GM18498 (cell line): ENCODE data around the gene SMIM29.

Source experiments
- ATAC-seq: cut with Tn5 transposase; IDR thresholded peaks from one replicate; pipeline ENCODE4 v1.9.1; 2021; ENCODE audit warnings: mild to moderate bottlenecking, moderate library complexity; ENCODE audit not compliant: unreplicated experiment

SMIM29 gene

DNA sequence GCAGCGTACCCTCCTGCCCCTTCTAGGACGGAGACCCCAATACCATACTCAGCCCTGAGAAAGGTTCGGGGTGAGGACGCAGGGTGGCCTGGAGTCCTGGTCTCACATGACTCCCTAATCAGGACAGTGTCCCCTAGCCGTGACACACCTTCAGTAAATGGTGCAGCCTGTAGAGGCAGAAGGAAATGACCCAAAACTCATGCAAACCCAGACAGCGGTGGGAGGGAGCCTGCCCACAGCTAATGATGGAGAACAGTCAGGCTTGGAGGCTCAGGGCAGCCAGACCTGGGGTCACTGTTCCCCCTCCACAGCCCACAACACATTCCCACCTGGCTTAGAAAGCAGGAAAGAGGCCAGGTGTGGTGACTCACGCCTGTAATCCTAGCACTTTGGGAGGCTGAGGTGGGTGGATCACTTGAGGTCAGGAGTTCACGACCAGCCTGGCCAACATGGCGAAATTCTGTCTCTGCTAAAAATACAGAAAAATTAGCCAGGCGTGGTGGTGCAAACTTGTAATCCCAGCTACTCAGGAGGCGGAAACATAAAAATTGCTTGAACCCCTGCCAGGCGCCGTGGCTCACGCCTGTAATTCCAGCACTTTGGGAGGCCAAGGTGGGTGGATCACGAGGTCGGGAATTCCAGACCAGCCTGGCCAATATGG is 20.9 kb downstream of the SMIM29 start:
- no peak for ATAC-seq

DNA sequence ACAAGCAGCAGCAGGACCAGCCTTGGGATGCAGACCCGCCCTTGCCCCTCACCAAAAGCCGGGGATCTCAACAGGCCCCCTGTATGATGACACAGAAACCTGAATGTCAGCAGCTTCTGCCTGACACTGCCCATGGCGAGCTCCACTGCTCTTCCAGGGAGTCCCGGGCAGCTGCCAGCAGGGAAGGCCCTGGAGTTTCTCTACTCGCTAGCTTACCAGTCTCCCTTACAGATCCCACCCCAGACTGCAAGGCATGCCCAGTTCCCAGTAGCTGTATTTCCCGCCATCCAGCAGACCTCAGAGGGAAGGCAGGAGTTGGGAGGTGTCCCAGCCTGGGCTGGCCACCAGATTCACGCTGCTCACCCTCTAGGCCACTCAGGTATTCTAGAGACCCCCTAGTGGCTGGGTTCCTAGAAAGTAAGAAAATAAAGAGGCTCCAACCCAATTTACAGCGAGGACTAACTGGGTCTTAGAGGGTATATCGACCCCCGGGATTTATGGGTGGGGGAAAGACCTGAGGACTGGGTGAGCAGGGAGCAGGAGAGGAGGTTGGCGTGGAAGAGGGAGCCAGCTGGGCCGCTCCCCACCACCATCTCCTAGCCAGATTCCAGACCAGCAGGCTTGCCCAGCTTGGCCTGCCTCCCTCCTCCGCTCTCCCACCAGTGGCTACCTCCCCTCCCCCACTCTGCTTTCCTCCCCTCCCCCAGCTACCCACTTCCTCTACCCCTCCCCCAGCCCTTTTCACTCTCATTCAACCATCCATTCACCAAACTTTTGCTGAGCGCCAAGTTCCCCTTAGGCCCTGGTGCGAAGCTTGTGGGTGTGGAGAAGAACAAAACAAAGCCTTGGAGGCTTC is 21.8 kb downstream of the SMIM29 start:
- no peak for ATAC-seq

DNA sequence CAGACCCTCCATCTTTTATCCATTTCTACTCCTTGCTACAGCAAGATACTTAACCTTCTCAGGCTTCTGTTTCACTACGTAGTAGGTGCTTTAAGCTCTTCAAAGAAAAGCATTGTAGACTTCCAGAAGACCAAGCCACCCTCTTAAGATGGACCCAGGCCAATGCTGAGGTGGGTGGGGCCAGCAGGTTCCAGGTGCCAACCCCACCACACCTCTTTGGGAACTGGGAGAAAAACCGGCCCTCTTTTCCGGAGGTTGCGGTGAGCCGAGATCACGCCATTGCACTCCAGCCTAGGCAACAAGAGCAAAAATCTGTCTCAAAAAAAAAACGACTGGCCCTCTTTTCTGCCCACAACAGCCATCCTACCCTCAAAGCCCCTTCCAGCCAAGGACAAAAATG is 22.7 kb downstream of the SMIM29 start:
- no peak for ATAC-seq

DNA sequence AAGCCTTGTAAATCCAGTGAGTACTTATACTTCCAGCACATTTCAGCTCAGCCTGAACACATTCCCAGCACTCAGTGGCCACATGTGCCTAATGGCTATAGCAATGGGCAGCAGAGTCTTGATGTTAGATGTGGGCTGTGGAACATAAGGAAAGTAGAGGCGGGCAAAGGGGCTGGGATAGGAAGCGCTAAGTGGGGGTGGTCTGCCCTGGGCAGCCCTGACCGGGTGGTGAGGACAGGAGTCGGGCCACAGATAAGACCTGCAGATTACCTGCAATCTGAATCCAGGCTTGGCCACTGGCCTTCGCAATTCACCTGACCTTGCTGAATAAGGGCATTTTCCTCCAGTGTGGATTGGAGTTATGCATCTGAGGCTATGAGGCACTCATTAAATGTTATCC is 23.3 kb downstream of the SMIM29 start:
- no peak for ATAC-seq

DNA sequence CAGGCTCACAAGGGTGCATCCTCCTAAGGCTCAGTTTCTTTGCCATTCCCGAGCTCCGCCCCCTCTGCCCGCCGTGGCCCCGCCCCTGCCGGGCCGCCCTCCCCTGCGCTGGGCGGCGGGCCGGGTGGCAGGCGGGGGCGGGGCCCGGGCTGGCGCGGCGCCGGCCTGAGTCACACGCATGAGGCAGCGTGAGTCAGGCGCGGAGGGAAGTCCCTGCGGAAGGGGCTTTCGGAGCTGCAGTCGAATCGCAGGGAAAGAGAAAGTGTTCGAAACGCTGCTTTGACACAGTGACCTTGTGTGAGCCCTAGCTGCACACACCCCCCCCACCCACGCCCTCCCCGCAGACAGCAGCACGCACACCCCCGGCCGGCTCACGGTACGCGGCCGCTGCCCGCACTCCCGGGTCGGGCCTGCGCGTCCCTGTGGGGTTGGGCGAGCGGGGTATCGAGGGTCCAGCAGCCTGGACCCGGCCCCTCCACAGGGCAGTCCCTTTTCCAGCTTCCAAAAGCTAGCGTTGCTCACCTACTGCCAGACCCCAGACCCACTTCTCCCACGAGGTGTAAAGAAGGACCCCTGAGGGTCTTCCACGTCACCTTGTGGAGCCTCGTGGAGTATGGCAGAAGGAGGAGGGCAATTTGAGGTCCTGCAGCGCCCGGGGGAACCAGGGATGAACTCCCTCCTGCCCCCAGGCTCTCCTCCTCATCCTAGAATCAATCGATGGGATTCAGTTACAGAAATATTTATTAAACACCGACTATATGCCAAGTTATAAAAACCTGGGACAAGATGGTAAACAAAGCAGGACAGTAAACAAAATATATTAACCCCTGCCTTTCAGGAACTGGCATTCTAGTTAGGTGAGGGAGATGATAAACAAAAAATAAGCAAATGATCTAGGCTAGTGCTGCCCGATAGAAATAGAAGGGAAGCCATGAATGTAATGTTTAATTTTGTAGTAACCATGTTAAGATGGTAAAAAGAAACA is 24.6 kb downstream of the SMIM29 start:
- peak; percentile 93 for ATAC-seq

DNA sequence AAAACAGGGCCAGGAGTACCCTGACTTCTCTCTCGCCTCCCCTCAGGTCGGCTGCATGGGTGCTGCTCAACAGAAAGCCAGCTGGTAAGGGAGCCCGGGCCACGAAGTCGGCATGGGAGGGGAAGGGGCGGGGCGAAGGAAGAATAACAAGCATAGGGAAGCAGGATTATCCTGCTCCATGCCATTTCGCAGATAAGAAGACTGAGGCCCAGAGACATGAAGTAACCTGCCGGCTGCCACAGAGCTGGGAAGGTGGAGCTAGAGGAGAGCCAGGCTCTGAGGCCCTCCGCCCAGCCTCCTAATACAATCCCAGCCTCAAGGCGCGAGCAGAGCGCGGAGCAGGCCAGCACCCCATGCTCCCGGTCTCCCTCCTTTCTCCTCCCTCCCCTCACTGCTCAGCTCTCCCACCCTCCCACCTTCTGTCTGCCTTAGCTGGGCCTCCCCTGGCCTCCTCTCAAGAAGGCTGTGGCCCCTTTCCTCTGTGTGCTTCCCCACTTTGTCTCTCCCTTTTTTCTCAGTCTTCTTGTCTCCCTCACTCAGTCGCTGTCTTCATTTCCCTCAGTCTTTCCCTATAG is 25.3 kb downstream of the SMIM29 start:
- peak; percentile 27 for ATAC-seq

DNA sequence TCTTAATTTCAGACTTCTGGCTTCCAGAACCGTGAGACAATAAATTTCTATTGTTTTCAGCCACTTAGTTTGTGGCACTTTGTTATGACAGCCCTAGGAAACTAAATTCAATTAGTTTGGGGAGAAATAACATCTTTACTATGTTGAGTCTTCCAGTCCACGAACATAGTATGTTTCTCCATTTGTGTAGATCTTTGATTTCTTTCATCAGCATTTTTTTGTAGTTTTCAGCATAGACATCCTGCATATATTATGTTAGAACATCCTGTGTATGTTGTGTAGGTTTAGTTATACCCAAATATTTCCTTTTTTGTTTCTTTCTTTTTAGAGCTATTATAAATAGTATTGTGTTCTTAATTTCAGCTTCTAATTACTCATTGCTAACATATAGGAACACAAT is 30.1 kb downstream of the SMIM29 start:
- ATAC-seq = no peak

DNA sequence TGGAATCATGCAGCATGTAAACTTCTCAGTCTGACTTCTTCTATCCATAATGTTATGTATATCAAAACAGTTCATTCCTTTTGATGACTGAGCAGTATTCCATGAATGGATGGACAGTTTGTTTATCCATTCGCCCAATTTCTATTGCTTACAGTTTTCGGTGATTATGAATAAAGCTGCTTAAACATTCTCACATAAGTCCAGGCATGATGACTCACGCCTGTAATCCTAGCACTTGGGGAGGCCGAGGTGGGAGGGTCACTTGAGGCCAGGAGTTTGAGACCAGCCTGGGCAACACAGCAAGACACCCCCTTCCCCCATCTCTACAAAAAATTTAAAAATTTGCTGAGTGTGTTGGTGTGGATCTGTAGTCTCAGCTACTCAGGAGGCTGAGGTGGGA is 35.0 kb downstream of the SMIM29 start:
- no peak for ATAC-seq

DNA sequence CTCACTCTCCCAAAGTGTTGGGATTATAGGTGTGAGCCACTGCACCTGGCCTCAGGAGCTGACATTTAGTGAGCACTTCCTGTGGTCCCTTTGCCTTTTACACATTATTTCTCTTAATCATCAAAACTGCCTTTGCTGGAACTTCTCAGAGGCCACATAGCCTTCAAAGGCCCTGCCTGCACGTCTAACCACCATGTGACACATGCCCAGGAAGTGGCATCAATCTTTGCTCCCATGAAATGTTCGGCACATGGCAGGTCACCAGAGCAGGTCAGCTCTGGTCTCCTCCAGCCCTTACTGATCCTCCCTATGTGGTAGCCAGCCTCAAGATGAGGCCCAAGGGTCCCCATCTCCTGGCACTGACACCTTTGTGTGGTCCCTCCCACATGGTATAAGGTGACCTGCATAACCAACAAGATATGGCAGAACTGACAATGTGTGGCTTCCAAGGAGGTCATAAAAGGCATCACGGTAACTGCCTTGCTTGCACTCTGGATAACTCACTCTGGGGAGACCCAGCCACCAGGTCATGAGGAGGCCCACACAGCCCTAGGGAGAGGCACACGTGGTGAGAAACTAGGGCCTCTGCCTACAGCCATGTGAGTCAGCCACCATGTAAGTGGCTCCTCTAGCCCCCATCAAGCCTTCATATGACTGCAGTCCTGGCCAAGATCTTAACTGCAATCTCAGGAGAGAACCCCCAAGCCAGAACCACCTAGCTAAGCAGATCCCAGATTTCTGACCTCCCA is 40.9 kb downstream of the SMIM29 start:
- ATAC-seq = no peak

DNA sequence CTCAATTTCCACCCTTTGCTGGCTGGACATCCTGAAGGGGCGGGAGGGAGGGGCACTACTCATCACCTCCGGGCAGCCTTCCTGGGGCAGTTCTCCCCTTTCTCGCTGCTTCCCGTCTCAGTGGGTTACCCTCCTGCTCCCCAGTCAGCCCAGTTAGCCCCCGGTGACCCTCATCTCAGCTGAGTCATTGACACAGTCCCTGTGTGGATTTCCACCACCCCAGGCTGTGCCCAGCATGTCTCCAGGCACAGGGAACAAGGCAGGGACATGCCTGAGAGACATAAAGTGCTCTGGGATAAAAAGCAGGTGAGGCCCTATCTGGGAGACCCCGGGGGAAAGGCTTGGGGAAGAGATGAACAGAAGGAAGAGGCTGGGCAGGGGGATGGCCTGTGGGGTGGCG is 42.1 kb downstream of the SMIM29 start:
- ATAC-seq = no peak

DNA sequence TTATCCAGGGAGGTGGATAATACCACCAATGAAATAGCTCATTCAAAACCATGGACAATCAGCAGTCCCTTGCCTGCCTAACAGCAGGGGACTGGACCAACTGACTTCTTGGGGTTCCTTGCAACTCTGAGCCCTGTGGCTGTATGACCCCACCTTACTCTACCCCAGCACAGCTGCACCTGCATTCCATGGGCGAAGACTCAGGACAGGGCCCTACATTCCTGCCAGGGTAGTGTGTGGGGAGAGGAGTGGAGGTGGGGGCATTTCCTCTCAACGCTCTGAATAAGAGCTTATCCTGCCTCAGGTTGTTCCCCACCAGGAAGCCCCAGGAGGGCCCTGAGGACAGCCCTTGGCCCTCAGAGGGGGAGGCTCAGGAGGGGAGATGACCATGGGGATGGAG is 42.9 kb downstream of the SMIM29 start:
- no peak for ATAC-seq

DNA sequence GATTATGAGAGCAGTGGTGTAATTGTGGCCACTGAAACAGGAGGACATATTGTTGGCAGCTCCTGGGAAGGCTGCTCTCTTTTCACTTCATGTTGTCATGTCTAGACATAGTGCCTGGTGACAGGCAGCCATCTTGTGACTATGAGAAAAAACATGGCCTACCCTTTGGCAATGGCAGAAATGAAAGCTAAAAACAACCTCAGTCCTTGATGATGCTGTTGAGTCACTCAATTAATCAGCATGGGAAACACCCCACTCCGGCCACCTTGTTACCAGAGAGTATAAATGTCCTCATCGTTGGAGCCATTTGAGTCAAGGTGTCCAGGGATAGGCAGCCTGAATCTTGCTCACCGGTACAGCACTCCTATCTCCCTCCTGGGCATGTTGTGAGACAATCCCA is 43.3 kb downstream of the SMIM29 start:
- no peak for ATAC-seq

DNA sequence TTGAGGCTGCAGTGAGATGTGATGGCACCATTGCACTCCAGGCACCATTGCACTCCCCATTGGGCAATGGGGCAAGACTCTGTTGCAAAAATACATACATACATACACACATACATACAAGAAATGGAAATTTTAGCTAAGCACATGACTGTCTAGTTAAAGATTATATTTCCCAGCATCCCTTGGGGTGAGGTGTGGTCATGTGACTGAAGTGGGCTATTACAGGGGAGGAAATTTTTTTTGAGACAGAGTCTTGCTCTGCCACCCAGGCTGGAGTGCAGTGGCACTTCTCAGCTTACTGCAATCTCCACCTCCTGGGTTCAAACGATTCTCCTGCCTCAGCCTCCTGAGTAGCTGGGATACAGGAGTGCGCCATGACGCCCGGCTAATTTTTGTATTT is 44.1 kb downstream of the SMIM29 start:
- no peak for ATAC-seq

DNA sequence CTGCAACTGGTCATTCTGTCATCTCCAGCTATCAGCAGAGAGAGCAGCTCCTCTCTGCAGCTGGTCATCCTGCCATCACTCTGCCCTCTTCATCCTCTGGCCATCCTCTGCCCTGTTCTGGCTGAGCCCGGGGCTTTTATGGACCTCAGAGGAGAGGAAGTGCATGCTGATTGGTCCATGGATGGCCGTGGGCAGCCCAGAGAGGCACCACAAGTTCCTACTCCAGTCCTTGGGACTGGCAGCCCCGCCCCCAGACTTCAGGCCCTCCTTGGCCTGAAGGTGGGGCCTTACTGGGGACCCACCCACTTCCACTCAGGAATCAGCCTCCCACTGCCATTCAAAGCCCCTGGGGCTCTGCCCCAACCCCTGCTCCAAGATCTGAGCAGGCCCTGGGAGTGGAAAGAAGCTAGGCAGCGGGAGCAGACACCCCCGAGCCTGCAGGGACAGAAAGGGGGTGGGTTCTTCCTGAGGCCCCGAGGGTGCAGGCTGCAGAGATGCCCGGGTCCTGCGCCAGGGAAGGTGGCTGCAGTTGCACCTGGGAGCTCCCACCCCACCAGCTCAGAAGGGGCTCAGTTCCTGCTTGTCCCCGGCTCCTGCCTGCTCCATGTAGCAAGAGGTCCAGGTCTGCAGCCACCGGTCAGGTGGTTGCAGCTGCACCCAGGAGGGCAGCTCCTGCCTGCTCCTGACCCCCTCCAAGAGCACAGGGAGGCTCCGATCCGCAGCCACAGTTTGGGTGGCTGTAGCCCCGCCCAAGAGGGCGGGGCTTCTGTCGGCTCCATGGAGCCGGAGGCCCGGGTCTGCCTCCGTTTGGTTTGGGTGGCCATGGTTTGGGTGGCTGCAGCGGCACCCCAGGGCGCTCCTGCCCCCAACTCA is 46.2 kb downstream of the SMIM29 start:
- ATAC-seq = no peak

DNA sequence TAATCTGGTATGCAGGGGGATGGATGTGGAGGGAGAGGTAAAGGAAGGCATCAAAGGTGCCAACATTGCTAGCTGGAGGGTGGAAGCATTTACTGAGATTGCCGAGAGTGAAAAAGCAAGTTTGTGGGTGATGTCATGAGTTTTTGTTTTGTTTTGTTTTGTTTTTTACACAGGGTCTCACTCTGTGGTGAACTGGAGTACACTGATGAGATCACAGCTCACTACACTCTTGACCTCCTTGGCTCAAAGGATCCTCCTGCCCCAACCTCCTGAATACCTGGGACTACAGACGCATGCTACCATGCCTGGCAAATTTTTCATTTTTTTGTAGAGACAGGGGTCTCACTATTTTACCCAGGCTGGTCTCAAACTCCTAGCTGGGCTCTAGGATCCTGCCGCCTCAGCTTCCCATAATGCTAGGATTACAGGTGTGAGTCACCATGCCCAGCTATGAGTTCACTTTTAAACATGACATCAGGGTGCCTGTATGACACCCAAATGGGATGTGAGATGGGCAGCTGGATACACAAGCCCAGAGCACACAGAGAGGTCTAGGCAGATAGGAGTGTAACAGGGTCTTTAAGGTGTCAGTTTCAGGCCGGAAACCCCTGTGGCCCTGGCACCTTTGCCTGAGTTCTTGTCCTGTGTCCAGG is 47.2 kb downstream of the SMIM29 start:
- no peak for ATAC-seq

DNA sequence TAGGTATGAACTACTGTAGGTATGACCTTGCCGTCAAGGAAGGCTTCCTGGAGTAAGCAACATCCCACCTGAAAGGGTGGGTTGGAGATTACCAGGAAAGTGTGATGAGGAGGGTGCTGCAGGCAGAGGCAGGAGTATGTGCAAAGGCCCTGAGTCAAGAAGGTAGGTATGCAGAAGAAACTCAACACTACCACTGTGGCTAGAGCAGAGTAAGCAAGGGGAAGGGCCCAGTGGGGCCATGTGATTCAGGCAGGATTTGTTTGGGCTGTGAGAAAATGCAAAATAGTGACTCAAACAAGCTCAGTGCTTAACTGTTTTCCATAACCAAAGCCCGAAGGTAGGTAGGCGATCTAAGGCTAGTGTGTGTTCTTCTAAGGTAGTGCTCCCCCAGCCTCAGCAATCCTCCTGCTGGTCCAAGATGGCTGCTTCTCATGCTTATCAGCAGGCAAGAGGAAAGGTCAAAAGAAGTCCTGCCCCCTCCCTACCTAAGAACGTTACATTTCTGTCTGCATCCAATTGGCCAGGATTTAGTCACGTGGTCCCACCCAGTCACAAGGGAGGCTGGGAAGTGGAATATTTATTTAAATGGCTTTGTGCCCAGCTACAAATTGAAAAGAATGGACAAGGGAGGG is 48.4 kb downstream of the SMIM29 start:
- no peak for ATAC-seq

DNA sequence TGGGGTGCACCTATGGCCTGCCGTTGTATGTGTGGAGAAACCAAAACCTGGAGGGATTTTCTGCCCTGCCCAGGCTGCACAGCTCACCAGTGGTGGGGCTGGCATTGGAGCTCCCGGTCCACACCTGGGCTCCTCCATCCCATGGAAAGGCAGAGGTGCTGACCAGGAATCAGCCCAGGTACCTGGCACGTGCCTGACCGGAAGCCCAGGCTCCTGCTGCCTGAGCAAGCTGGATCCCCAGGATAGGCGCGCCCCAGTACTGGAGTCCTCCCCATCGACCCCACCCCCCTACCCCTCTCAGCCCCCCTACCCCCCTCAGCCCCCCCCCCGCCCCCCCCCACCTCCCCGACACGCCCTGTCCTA is 52.0 kb downstream of the SMIM29 start:
- ATAC-seq = no peak
